ENCODE measurements around the gene INMT. TPM values are rescaled to one million over a fixed set of nuclear protein-coding genes. Genes with fewer than 3 reads are reported as not detected.

INMT gene
- total RNA-seq, 4 donors from 2014 or later, result 113 to 192 (median 174) TPM

- DNase-seq (ENCODE audit: extremely low spot score), result no peak
- intact Hi-C loops (cut with DNase I), result loop anchor here (10.0 kb wide), 1 partner anchor 107 kb away; no protein-coding TSS in a partner anchor
These were observed 20.4 kb upstream of the INMT start for GRCh38 chr7:30731581-30731980.

GRCh38 chr7:30732606-30733005 lies 19.3 kb upstream of the INMT start:
- H3K4me3 ChIP-seq, result no peak overlapping the region
- no peak overlapping the region for H3K27ac ChIP-seq (replicated peaks in 1 of 4)
- H3K36me3 ChIP-seq, result no peaks in the 10 kb centered on the region
- no peak for TF ChIP-seq EP300 (IDR thresholded peaks at IDR 0.05)
- TF ChIP-seq POLR2A (IDR thresholded peaks at IDR 0.05; ENCODE audit: low read depth), result no peak
- TF ChIP-seq POLR2AphosphoS5 (IDR thresholded peaks at IDR 0.05), result no peak
- TF ChIP-seq CTCF (IDR thresholded peaks at IDR 0.05), result no peak
- WGBS, result 95% methylated on average over 11 of the region's 12 CpGs
- H3K27me3 ChIP-seq, result peaks cover 0 to 6% (median 0%) of the 10 kb centered on the region in 4 donors
- no peak for DNase-seq (ENCODE audit: extremely low spot score)
- peaks cover 0 to 4% (median 0%) of the 10 kb centered on the region in 4 donors for H3K4me1 ChIP-seq
- H3K9me3 ChIP-seq, result no peaks in the 10 kb centered on the region
- intact Hi-C loops (cut with DNase I), result loop anchor here (10.0 kb wide), 1 partner anchor 108 kb away; no protein-coding TSS in a partner anchor

More at GRCh38 chr7:30731581-30731980, 20.4 kb upstream of the INMT start:
- no peak for TF ChIP-seq EP300 (IDR thresholded peaks at IDR 0.05)
- TF ChIP-seq POLR2A (IDR thresholded peaks at IDR 0.05; ENCODE audit: low read depth), result no peak
- TF ChIP-seq POLR2AphosphoS5 (IDR thresholded peaks at IDR 0.05), result no peak
- no peak for TF ChIP-seq CTCF (IDR thresholded peaks at IDR 0.05)
- Histone ChIP-seq H3K4me3 (no peak overlapping the region), H3K4me1 (peaks cover 0 to 4% (median 0%) of the 10 kb centered on the region in 4 donors), H3K36me3 (no peaks in the 10 kb centered on the region), H3K9me3 (no peaks in the 10 kb centered on the region), H3K27ac (replicated peaks in 1 of 4) (no peak overlapping the region), H3K27me3 (peaks cover 0 to 6% (median 0%) of the 10 kb centered on the region in 4 donors)
- WGBS, result 61% methylated on average over 9 of the region's 11 CpGs

DNA sequence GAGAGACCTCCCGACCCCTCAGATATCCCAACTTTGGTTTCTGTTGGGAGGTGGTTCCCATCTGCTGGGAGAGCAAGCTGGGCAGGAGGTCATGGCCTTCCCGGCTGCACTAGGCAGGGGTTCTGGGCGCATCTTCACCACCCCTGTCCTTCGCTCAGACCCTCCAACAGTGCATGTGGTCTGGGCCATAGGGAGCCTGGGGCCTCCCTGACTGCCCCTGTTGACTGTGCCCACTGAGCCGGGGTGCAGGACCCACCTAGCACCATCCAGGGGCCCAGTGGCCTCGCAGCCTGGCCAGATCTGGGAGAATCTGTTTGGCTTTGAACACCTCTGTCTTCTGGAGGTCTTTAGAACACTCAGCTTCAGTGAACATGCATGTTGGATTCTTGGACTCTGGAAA lies 18.7 kb upstream of the INMT start:
- peaks cover 0 to 6% (median 0%) of the 10 kb centered on the region in 4 donors for H3K27me3 ChIP-seq
- H3K27ac ChIP-seq (replicated peaks in 1 of 4), result no peak overlapping the region
- no peak overlapping the region for H3K4me3 ChIP-seq
- H3K4me1 ChIP-seq, result peaks cover 0 to 4% (median 0%) of the 10 kb centered on the region in 4 donors
- intact Hi-C loops (cut with DNase I), result loop anchor here (10.0 kb wide), 1 partner anchor 108 kb away; no protein-coding TSS in a partner anchor
- TF ChIP-seq CTCF (IDR thresholded peaks at IDR 0.05) (no peak), POLR2A (IDR thresholded peaks at IDR 0.05; ENCODE audit: low read depth) (no peak), EP300 (IDR thresholded peaks at IDR 0.05) (no peak), POLR2AphosphoS5 (IDR thresholded peaks at IDR 0.05) (no peak)
- WGBS, result 85% methylated on average over 6 of the region's 6 CpGs
- no peaks in the 10 kb centered on the region for H3K9me3 ChIP-seq
- DNase-seq (ENCODE audit: extremely low spot score), result no peak
- H3K36me3 ChIP-seq, result no peaks in the 10 kb centered on the region

DNA sequence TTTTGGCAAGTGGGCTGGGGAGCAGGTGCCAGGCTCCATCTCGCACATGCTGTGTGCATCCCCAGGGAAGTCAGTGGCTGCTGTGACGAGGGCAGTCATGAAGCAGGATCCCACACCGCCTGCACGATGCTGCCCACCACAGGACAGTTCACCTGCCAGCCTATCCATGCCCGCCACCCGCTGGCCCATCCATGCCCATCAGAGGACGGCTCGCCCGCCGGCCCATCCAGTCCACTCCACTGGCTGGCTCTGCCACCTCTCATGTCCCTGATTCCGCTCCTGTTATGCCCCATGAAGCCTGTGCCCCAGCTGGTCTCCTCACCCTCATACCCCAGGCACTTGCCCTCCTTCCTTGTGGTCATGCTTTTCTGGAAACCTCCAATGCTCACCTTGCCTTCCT lies 18.2 kb upstream of the INMT start:
- Histone ChIP-seq H3K9me3 (no peaks in the 10 kb centered on the region), H3K27me3 (peaks cover 0 to 6% (median 0%) of the 10 kb centered on the region in 4 donors), H3K4me1 (peaks cover 0 to 4% (median 0%) of the 10 kb centered on the region in 4 donors), H3K36me3 (no peaks in the 10 kb centered on the region), H3K27ac (replicated peaks in 1 of 4) (no peak overlapping the region), H3K4me3 (no peak overlapping the region)
- intact Hi-C loops (cut with DNase I), result loop anchor here (10.0 kb wide), 1 partner anchor 109 kb away; no protein-coding TSS in a partner anchor
- 94% methylated on average over 11 of the region's 11 CpGs for WGBS
- DNase-seq (ENCODE audit: extremely low spot score), result no peak
- TF ChIP-seq POLR2AphosphoS5 (IDR thresholded peaks at IDR 0.05), result no peak
- TF ChIP-seq POLR2A (IDR thresholded peaks at IDR 0.05; ENCODE audit: low read depth), result no peak
- no peak for TF ChIP-seq CTCF (IDR thresholded peaks at IDR 0.05)
- TF ChIP-seq EP300 (IDR thresholded peaks at IDR 0.05), result no peak
